Body of pancreas (tissue), 4 donors: Measurements from ENCODE around the gene ABCB10.

Experiments used
- POLR2A ChIP-seq, 3 donors: fragments of 450-650 bp; IDR thresholded peaks; one replicate each; pipeline ENCODE4 v1.6.1; 2016; ENCODE audit warnings: antibody characterized with exemption in 3 of 3, mild to moderate bottlenecking in 2 of 3
- TF ChIP-seq, protein P1 (sequence below), 7 experiments: fragments of 450-650 bp in 4 of 7; fragments of 200-600 bp in 3 of 7; sonication (generic) in 3 of 7; IDR thresholded peaks; one replicate each; pipeline ENCODE4 v1.5.1; 2016 to 2019; ENCODE audit warnings: antibody characterized with exemption in 7 of 7

DNA sequence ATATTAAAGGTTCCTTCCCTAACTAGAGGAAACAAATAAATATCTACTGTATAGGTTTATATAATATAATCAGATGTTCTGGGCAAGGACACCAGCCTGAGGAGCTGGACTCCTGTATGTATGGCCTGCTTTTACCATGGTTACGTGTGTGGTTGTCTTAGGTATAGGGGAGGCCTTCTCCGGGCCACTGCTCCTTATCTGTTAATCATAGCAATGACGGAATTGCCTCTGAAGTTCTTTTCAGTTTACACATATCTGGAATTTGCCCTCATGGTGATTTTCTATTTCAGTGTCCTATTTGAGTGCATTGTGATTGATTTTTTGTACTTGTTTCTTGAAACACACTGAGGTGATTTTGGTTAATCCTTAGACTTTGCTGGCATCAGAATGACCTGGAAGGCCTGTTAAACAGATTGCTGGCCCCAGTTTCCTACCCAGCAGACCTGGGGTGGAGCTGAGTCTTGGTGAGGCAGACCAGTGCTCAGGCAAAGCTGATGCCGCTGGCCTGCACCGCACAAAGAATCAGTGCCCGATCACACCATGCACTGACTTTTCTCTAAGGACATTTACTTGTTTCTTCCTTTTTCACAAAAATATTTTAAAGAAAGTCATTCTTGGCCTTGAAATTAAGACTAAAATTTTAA, 18.5 kb downstream of the ABCB10 start:
- TF ChIP-seq, protein P1, sequence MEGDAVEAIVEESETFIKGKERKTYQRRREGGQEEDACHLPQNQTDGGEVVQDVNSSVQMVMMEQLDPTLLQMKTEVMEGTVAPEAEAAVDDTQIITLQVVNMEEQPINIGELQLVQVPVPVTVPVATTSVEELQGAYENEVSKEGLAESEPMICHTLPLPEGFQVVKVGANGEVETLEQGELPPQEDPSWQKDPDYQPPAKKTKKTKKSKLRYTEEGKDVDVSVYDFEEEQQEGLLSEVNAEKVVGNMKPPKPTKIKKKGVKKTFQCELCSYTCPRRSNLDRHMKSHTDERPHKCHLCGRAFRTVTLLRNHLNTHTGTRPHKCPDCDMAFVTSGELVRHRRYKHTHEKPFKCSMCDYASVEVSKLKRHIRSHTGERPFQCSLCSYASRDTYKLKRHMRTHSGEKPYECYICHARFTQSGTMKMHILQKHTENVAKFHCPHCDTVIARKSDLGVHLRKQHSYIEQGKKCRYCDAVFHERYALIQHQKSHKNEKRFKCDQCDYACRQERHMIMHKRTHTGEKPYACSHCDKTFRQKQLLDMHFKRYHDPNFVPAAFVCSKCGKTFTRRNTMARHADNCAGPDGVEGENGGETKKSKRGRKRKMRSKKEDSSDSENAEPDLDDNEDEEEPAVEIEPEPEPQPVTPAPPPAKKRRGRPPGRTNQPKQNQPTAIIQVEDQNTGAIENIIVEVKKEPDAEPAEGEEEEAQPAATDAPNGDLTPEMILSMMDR (IDR thresholded peaks at IDR 0.05) = no peak
- TF ChIP-seq POLR2A (IDR thresholded peaks at IDR 0.05) = no peak
